GM21381 (cell line): Measurements from ENCODE around the gene CHST14.

Experiments used
- ATAC-seq: cut with Tn5 transposase; IDR thresholded peaks from one replicate; pipeline ENCODE4 v1.9.1; 2021; ENCODE audit warnings: mild to moderate bottlenecking, moderate library complexity; ENCODE audit not compliant: unreplicated experiment

Gene CHST14

DNA sequence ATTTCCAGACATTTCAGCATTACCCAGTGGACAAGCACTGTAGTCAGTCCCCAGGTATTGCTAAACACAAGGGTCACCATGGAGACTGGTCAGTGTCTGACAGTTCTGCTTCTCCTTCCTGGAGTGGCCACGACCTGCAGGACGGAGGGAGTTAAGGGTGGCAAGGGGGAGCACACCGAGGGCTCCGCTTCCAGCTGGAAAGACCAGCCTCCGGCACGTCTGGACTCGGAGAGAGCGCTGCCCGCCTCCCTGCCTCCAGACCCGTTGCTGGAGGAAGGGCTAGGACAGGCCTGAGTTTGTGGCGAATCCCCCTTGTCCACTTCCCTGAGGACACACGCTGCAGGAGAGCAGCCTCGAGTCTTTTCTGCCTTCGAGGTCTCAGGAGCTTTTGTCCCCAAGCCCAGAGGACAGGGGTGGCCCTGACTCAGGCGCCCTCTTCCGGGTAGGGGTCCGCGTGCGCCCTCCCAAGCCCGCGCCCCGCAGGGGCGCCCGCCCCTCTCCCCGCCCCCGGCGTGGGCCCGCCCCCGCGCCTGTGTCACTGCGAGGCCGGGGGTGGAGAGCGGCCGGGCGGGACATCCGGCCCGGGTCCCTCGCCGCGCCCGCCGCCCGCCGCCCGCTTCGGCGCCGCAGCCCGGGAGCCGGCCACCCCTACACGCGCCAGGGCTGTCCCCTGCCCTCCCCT, at the start of gene CHST14:
TSS of gene CHST14 (plus strand) at position 562 of the 682 bp plus-strand sequence. CDS start 230 bp downstream, outside the sequence.
- peak; percentile 65 for ATAC-seq

GRCh38 chr15:40421246-40422157, 49.3 kb upstream of the CHST14 start:
- ATAC-seq, result no peak

- no peak for ATAC-seq
Observed at GRCh38 chr15:40424483-40425115, 46.2 kb upstream of the CHST14 start.

GRCh38 chr15:40425681-40426080, 45.1 kb upstream of the CHST14 start:
- ATAC-seq, result no peak

DNA sequence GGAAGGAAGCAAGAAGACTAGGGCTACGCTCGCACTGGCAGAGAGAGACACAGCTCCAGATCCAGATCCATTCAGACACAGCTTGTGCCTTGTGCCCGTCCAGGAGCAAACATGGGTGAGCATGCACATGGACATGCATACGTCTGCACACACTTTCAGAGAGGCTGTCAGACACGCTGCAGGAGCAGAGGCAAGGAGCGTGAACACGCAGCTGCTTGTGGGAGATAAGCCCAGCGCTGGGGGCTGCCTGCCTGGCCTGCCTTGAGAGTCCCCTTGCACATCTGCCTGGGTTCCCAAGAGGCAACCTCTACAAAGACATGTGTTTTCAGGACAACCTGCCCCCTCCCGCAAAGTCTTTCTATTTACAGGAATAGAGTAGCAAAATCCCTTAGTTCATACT, 43.6 kb upstream of the CHST14 start:
- ATAC-seq, result no peak

GRCh38 chr15:40428185-40428584, 42.6 kb upstream of the CHST14 start:
- no peak for ATAC-seq

DNA sequence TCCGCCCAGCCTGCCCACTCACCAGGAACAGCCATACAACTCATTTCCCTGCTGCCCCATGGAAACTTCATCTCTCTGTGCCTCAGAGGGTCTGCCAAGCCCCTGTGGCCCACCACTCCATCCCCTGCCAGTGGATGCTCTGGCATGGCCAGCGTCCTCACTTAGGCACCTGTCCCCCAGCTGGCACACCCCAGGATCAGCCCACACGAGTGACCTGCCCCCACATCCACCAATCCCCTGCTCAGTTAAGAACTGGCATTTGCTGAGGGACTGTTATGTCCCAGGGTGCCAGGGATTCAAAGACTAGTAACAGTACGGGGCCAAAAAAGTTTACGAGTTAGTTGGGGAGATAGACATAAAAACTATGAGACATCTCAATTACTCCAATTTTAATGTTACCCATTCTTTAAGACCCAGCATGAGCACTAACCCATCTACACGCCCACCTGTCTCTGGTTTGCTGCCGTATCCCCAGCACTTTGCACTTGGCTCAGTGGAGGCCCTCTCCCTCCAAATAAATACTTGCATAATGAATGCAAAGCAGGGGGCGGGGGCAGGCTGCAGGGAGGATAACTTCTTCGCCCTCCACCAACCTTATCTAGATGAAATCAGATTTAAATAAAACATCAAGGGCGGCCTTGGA, 41.6 kb upstream of the CHST14 start:
- ATAC-seq, result no peak

DNA sequence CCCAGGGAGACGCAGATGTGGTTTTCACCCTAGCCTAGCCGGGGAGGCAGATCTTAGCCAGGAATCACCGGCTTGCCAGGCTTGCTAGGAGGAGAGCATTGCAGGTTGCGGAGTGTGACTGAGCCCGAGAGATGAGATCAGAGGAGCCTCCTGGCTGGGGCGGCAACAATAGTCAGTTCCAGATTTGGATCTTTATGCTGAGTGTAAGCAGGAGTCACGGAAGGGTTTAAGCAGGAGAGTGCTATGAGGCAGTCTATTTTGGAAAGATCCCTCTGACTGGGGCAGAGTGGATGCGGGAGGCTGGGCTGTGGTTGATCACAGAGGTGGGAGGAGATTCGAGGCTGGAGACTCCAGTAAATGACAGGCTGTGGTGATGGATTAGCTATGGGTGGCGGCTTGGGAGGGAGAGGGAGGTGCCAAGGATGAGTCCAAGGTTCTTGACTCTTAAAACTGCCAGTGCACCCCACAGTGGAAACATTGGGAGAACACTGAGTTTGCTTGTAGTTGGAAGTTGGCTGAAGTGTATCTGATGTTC, 40.4 kb upstream of the CHST14 start:
- no peak for ATAC-seq

GRCh38 chr15:40435023-40435709, 35.6 kb upstream of the CHST14 start:
- ATAC-seq, result no peak

DNA sequence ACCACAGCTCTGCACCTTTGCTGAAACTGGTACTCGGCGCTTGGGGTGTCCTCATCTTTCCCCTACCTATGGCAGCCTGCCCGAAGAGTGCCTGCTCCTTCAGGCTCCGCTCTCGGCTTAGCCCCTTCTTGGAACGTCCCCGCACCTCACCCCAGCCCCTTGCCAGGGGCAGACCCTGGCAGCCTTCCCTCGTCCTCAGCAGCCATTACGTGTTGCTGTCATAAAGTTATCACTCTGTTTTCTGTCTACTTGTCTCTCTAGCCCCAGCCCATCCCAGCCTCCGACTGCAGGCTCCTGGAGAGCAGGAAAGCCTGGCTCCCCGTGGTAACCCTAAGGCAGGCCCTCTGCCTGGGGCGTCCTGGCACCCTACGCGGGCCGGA, 35.1 kb upstream of the CHST14 start:
- ATAC-seq, result no peak

DNA sequence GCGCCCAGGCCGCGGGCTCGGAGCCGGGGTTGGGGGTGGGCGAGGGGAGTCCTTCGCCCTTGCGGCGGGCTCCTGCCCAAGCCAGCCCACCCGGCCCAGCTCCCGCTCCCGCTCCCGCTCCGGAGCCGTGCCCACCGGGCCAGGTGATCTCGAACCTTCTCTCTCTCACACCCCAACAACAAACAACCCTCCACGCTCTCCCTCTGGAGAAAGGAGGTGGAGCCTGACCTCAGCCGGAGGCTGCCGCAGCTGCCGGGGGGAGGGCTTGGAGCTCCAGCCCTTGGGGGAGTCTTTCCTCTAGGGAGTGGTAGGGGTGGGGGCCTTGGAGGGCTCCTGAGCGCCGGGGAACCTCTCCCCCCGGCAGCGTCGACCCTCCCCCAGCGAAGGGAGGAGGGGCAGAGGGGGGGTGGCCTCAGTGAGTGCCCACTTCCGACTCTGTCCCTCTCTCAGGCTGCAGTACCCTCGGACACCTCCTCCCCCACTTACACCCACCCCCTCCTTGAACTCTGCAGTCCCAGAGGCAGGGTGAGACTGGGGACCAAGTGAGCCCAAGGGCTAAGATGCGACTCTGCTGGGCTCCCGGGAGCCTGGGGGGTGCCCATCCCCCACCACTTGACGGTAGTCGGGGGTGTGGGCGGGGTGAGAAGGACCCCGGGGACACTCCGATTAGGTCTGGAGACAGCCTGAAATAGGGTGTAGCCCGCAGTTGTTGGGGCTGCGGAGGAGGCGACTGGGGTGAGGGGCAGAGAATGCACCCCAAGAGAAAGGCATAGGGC, 34.5 kb upstream of the CHST14 start:
- no peak for ATAC-seq

GRCh38 chr15:40436892-40437751, 33.7 kb upstream of the CHST14 start:
- no peak for ATAC-seq

- no peak for ATAC-seq
Observed at GRCh38 chr15:40437752-40438687, 32.8 kb upstream of the CHST14 start.

DNA sequence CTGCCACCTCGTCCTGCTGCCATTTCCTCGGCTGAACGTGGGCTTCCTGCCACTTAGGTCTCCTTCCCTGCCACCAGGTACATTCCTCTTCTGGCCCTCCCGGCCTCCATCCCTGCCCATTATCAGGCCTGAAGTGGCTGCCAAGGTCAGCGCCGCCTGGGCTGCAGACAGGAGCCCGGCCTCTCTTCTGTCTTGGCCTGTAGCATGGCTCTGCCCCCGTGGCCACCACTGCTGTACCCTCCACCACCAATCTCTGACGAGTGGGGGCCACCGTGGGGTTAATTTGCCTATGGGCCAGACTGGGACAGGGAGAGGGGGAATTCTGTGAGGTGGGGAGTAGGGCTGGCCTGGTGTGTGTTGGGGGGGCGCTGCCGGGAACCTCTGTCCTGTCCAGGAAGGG, 32.1 kb upstream of the CHST14 start:
- no peak for ATAC-seq

GRCh38 chr15:40439461-40439959, 31.3 kb upstream of the CHST14 start:
- no peak for ATAC-seq

DNA sequence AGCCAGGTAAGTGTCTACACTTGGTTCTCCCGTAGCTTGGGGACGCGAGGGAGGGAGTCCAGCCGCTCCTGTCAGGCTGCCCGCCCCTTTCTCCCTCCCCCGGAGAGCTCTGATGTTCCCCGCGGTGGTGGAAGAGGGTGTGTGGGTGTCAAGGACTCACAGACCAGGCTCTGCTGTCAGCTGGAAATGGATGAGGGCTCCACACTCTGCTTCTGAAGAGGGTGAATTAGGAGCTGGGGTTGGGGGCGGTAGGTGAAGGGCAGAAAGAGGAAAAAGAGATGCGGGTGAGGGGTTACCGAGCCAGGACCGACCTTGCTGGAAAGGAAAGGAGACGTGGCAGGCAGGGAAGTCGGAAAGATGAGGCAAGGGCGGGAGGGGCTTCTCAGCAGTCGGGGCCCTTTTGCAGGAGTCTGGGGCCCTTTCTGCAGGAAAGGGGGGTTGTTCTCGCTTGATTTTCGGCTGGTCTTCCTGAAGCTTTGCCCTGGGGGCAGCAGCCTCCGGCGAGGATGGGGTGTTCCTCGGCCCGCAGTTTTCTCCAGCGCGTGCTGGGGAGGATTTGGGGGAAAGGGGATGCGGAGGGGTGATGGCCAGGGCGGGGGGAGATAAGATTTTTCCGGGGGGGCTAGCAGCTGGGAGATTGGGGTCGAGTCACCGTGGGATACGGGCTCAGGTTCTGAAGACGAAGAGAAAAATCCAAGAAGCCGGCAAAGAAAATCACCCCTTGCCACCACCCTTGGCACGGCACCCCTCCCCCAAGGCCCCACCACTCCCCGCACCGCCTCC, 30.6 kb upstream of the CHST14 start:
- ATAC-seq, result no peak
